ENCODE results near the gene RNU4-1.

GRCh38 chr12:120266180-120266870, 26.7 kb downstream of the RNU4-1 start:
- TF ChIP-seq CTCF (IDR thresholded peaks at IDR 0.05) = no peak
- no peak for TF ChIP-seq POLR2A (IDR thresholded peaks at IDR 0.05)

All from lower leg skin (tissue), 3 donors.